Measurements from ENCODE around the gene NPPB. TPM values are rescaled to one million over a fixed set of nuclear protein-coding genes. Genes with fewer than 3 reads are reported as not detected.

The NPPB gene
- total and polyA plus RNA-seq, 9 of the 15 experiments (the other 6 are each of a cell fraction or from before 2014, with no cell fraction given), result not detected

DNA sequence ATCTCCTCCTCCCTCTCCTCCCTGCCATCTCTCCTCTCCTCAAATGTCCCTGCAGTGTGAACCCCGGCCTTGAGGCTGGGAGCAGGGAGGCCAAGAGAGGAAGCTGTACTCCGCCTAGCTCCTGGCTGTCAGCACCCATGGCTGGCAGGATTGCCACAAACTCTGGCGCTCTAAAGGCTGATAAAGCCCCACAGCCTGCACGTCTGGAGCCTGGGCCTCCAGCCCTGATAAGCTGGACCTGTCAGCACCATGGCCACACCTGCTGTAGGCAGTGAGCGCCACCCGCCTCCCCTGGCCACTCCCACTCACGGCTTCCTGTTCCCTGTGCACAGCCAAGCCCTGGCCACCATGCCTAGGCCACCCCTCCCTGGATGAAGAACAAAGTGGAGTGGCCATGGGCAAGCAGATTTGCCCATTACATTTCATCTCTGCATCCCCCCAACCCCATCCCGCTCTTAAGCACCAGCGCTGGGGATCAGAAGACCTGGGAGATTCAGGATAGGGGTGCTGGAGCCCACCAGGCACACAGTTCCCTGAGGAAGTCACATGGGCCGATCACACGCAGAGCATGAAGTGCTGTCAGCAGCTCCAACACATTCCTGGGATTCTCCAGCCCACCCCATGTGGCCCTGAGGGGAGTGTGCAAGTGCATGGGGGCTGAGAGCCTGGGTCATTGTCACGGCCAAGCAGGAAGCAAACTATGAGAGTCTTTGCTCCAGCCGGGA, 24.2 kb upstream of the NPPB start (continued):
- TF ChIP-seq SMAD3 (CRISPR knock-in tag; conservative IDR thresholded peaks at IDR 0.05) (peak; percentile 92), PHF8 (IDR thresholded peaks at IDR 0.05; ENCODE audit: borderline replicate concordance, low read length) (peak; percentile 32; the same call in 1 of the 2 replicates), MCM2 (IDR thresholded peaks at IDR 0.05; ENCODE audit: low read depth) (no peak), ZKSCAN1 (IDR thresholded peaks at IDR 0.05; ENCODE audit: low read depth, low read length) (peak; percentile 91), PHB2 (IDR thresholded peaks at IDR 0.05; ENCODE audit: low read depth) (0 out of 2 replicates have a peak, but pooled peaks have one; percentile 9), RERE (CRISPR knock-in tag; IDR thresholded peaks at IDR 0.05; ENCODE audit: borderline replicate concordance) (no peak), KLF16 (IDR thresholded peaks at IDR 0.05) (peak; percentile 97), ZC3H8 (IDR thresholded peaks at IDR 0.05) (no peak), NFRKB (IDR thresholded peaks at IDR 0.05; ENCODE audit: low read depth) (peak; percentile 80), THRAP3 (IDR thresholded peaks at IDR 0.05; ENCODE audit: borderline replicate concordance) (no peak), ATF1 (CRISPR knock-in tag; IDR thresholded peaks at IDR 0.05) (no peak), ATF1 (tag; IDR thresholded peaks at IDR 0.05) (peak; percentile 78), ZNF134 (CRISPR knock-in tag; conservative IDR thresholded peaks at IDR 0.05) (peak; percentile 8), TCF15 (CRISPR knock-in tag; IDR thresholded peaks at IDR 0.05) (no peak), ZNF3 (CRISPR knock-in tag; IDR thresholded peaks at IDR 0.05) (no peak), SMAD1 (IDR thresholded peaks at IDR 0.05; ENCODE audit: low read depth, low read length, partially characterized antibody) (peak; percentile 77), NFIC (IDR thresholded peaks at IDR 0.05) (peak; percentile 94), ZNF445 (CRISPR knock-in tag; IDR thresholded peaks at IDR 0.05; ENCODE audit: low read depth) (no peak), CXXC5 (CRISPR knock-in tag; IDR thresholded peaks at IDR 0.05) (peak; percentile 98), TAF7 (tag; IDR thresholded peaks at IDR 0.05) (peak; percentile 35; the same call in 1 of the 2 replicates), ZBTB7A (IDR thresholded peaks at IDR 0.05; ENCODE audit: borderline replicate concordance, control insufficient read depth, low read depth, low read length) (peak; percentile 24; the same call in 1 of the 2 replicates)
- TF ChIP-seq, protein P1, sequence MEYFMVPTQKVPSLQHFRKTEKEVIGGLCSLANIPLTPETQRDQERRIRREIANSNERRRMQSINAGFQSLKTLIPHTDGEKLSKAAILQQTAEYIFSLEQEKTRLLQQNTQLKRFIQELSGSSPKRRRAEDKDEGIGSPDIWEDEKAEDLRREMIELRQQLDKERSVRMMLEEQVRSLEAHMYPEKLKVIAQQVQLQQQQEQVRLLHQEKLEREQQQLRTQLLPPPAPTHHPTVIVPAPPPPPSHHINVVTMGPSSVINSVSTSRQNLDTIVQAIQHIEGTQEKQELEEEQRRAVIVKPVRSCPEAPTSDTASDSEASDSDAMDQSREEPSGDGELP (CRISPR knock-in tag; IDR thresholded peaks at IDR 0.05; ENCODE audit: borderline replicate concordance), result peak; percentile 96
- TF ChIP-seq, protein P2, sequence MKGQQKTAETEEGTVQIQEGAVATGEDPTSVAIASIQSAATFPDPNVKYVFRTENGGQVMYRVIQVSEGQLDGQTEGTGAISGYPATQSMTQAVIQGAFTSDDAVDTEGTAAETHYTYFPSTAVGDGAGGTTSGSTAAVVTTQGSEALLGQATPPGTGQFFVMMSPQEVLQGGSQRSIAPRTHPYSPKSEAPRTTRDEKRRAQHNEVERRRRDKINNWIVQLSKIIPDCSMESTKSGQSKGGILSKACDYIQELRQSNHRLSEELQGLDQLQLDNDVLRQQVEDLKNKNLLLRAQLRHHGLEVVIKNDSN (CRISPR knock-in tag; IDR thresholded peaks at IDR 0.05), result peak; percentile 77

All from K562 (cell line).